SHP77 treated with DMSO at 0.1 percent for 48 hours (cell line): ENCODE data around the gene SHISAL1.

Source experiments
- DNase-seq: peaks from one replicate; lab custom pipeline; 2025; lab: John Stamatoyannopoulos, UW

Gene SHISAL1

GRCh38 chr22:44209343-44209742 lies 103.4 kb downstream of the SHISAL1 start:
- no peak for DNase-seq

- DNase-seq = no peak
These were observed 104.8 kb downstream of the SHISAL1 start for GRCh38 chr22:44207981-44208317.

- no peak for DNase-seq
These were observed 105.4 kb downstream of the SHISAL1 start for GRCh38 chr22:44207173-44207980.

GRCh38 chr22:44206696-44207095 lies 106.1 kb downstream of the SHISAL1 start:
- DNase-seq = no peak

- no peak for DNase-seq
These were observed 106.5 kb downstream of the SHISAL1 start for GRCh38 chr22:44206330-44206645.

GRCh38 chr22:44205516-44206329 lies 107.0 kb downstream of the SHISAL1 start:
- no peak for DNase-seq

- no peak for DNase-seq
These were observed 107.8 kb downstream of the SHISAL1 start for GRCh38 chr22:44204739-44205515.

GRCh38 chr22:44203203-44203602 lies 109.5 kb downstream of the SHISAL1 start:
- DNase-seq = no peak

- no peak for DNase-seq
These were observed 110.4 kb downstream of the SHISAL1 start for GRCh38 chr22:44202261-44202789.

- DNase-seq = no peak
These were observed 111.1 kb downstream of the SHISAL1 start for GRCh38 chr22:44201665-44202064.

GRCh38 chr22:44200855-44201550 lies 111.7 kb downstream of the SHISAL1 start:
- no peak for DNase-seq

GRCh38 chr22:44200451-44200850 lies 112.3 kb downstream of the SHISAL1 start:
- no peak for DNase-seq

- no peak for DNase-seq
These were observed 112.9 kb downstream of the SHISAL1 start for GRCh38 chr22:44199866-44200265.

GRCh38 chr22:44199164-44199563 lies 113.6 kb downstream of the SHISAL1 start:
- DNase-seq = no peak

- DNase-seq = no peak
These were observed 115.5 kb downstream of the SHISAL1 start for GRCh38 chr22:44197271-44197670.

GRCh38 chr22:44196731-44197131 lies 116.0 kb downstream of the SHISAL1 start:
- DNase-seq = no peak

- no peak for DNase-seq
These were observed 116.5 kb downstream of the SHISAL1 start for GRCh38 chr22:44196241-44196640.

GRCh38 chr22:44195189-44195871 lies 117.4 kb downstream of the SHISAL1 start:
- DNase-seq = no peak

- DNase-seq = no peak
These were observed 118.2 kb downstream of the SHISAL1 start for GRCh38 chr22:44194569-44194968.
